ENCODE data around the gene KIAA1217.

GRCh38 chr10:24208661-24209431, at the start of gene KIAA1217:
- TF ChIP-seq CTCF (IDR thresholded peaks at IDR 0.05) (no peak), POLR2A (IDR thresholded peaks at IDR 0.05) (no peak)
